HepG2 (cell line): ENCODE data around the gene MRPL28. TPM values are rescaled to one million over a fixed set of nuclear protein-coding genes. Genes with fewer than 3 reads are reported as not detected.

ENCODE experiments used
- ARID2 ChIP-seq: sonication (generic); formaldehyde crosslinking; IDR thresholded peaks from 2 replicates; pipeline ENCODE4 v1.8.1; 2022; ENCODE audit warnings: mild to moderate bottlenecking, missing genetic modification reagents, borderline replicate concordance
- CSRNP2 ChIP-seq: sonication (generic); formaldehyde crosslinking; conservative IDR thresholded peaks from 2 replicates; pipeline ENCODE4 v1.8.0; 2022; ENCODE audit warnings: low read depth, missing genetic modification reagents
- HDAC2 ChIP-seq: sonication (generic); formaldehyde crosslinking; IDR thresholded peaks from 2 replicates; pipeline ENCODE4 v1.4.0; 2020; ENCODE audit warnings: missing genetic modification reagents
- KDM5B ChIP-seq: sonication (generic); formaldehyde crosslinking; IDR thresholded peaks from 2 replicates; pipeline ENCODE4 v1.4.0; 2020; ENCODE audit warnings: missing genetic modification reagents, mild to moderate bottlenecking, borderline replicate concordance
- MTERF4 ChIP-seq: sonication (generic); formaldehyde crosslinking; IDR thresholded peaks from 2 replicates; pipeline ENCODE4 v1.8.0; 2023; ENCODE audit warnings: mild to moderate bottlenecking, missing genetic modification reagents
- PLSCR1 ChIP-seq: sonication (generic); formaldehyde crosslinking; IDR thresholded peaks from 2 replicates; pipeline ENCODE4 v1.5.0; 2020; ENCODE audit warnings: missing genetic modification reagents, mild to moderate bottlenecking, borderline replicate concordance
- PRPF4 ChIP-seq: fragments of 200-400 bp; formaldehyde crosslinking; IDR thresholded peaks from 2 replicates; pipeline ENCODE4 v1.6.1; 2016; ENCODE audit warnings: low read length, low read depth; ENCODE audit not compliant: poor library complexity, severe bottlenecking
- TCF7 ChIP-seq: sonication (generic); IDR thresholded peaks from 2 replicates; pipeline ENCODE4 v1.6.1; 2016; ENCODE audit warnings: antibody characterized with exemption, low read depth
- ZNF205 ChIP-seq: IDR thresholded peaks from 2 replicates; pipeline ENCODE4 v1.6.1; 2018; ENCODE audit warnings: missing biosample characterization, missing genetic modification reagents
- ZNF44 ChIP-seq: sonication (generic); formaldehyde crosslinking; IDR thresholded peaks from 2 replicates; pipeline ENCODE4 v1.5.1; 2020; ENCODE audit warnings: mild to moderate bottlenecking, missing genetic modification reagents
- polyA plus RNA-seq, 8 experiments: library from polyadenylated mRNA; depleted of rRNA in 3 of 8; stranded (reverse) in 7 of 8; unstranded in 1 of 8; fragments of >200 nt; fragmentation: Illumina TruSeq in 4 of 8; extraction: Trizol in 4 of 8; gene quantifications; 2 replicates each; pipeline versions ENCODE4 v1.2.1 to v1.2.3, GENCODE V29; 2011 to 2016; ENCODE audit warnings: low read depth in 4 of 8, missing spikeins in 1 of 8, mixed read lengths in 1 of 8; ENCODE audit not compliant: insufficient read depth in 1 of 8
- total RNA-seq, 5 experiments: library from RNA; depleted of rRNA; stranded (reverse); fragments of >200 nt; fragmentation: Illumina TruSeq; extraction: Trizol; gene quantifications; 2 replicates each; pipeline ENCODE4 v1.2.3, GENCODE V29; 2016; ENCODE audit warnings: low read depth in 1 of 5
- TF ChIP-seq, protein P1 (sequence below): sonication (generic); formaldehyde crosslinking; IDR thresholded peaks from 2 replicates; pipeline ENCODE4 v1.8.1; 2023; ENCODE audit warnings: mild to moderate bottlenecking, missing genetic modification reagents, borderline replicate concordance

MRPL28 gene
- total and polyA plus RNA-seq, 2 of the 13 experiments (the other 11 are each of a cell fraction or from before 2014, with no cell fraction given) = 114 to 135 TPM

DNA sequence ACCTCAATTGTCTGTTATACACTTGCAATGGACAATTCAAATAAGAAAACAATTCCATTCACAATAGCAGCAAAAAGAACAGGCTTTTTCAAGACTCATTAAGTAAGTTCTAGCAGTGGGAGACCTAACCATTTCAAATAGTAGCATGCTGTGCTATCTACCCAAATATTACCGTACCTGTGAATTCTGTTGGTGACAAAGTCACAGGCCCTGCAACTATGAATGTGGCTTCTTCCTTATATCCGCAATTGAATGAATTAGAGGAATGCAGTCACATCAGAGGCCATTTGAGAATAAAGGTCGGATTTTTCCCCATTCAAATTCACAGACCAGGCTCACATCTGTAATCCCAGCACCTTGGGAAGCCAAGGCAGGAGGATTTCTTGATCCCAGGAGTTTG is 25.9 kb upstream of the MRPL28 start (continued):
- TF ChIP-seq TCF7 = no peak
- TF ChIP-seq HDAC2 = no peak
- no peak for TF ChIP-seq MTERF4 (CRISPR knock-in tag)
- TF ChIP-seq ZNF44 (CRISPR knock-in tag) = no peak
- no peak for TF ChIP-seq ARID2 (CRISPR knock-in tag)
- TF ChIP-seq, protein P1, sequence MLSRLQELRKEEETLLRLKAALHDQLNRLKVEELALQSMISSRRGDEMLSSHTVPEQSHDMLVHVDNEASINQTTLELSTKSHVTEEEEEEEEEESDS = no peak
- TF ChIP-seq CSRNP2 = no peak
- 0 out of 2 replicates have a peak, but pooled peaks have one; percentile 52 for TF ChIP-seq KDM5B (CRISPR knock-in tag)
- TF ChIP-seq PRPF4 = no peak
- no peak for TF ChIP-seq ZNF205
- no peak for TF ChIP-seq PLSCR1 (CRISPR knock-in tag)
- TF ChIP-seq, all 625 proteins: peak for 7
